IPS-NIHi11 (cell line): Measurements from ENCODE around the gene DNAJC27.
"Not testable (repeated sequence)": the region's sequence is repeated elsewhere in the genome, so short reads cannot be mapped to it uniquely, and the experiment has no call there.

Experiments used
- DNase-seq: peaks from one replicate; pipeline ENCODE4 v3.0.0; 2012; ENCODE audit warnings: mixed read lengths, low spot score

The DNAJC27 gene

DNA sequence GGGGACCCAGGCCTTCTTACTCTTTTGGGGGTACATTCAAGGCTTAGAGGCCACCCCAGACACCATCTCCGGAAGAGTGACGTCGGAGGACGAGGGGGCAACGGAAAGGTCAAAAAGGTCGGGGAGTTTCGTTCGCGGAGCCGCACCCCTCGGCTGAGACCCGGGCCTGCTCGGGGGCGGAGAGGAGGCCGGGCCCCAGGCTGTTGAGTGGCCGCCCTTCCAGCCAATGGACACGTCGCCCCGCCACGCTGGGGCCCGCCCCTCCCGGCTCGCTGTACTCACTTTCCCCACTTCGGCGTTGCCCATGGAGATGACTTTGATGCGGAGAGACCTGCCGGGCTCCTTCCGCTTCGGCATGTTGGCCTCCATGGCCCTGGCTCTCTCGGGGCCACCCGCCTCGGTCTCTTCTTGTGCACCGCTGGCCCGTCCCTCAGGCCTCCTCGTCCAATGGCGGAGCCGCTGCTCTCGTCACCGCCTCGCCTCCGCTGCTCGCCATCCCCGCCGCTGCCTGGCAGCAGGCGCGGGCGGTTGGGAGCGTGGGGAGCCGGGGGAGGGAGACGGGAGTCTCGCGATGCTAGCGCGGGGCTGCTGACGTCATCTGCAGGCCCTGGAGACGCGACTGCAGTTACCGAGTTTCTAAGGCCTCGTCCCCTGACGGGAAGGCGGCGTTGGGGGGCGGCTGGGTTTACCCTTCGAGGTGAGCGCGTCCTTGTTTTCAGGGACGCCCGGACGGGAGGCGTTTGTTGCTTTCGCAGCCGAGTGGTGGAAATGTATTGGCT lies at the start of gene DNAJC27:
DNAJC27 (minus strand) TSS at position 420 of the 779 bp plus-strand sequence; CDS start at position 369, 51 bp downstream.
- peak; percentile 99 for DNase-seq

DNA sequence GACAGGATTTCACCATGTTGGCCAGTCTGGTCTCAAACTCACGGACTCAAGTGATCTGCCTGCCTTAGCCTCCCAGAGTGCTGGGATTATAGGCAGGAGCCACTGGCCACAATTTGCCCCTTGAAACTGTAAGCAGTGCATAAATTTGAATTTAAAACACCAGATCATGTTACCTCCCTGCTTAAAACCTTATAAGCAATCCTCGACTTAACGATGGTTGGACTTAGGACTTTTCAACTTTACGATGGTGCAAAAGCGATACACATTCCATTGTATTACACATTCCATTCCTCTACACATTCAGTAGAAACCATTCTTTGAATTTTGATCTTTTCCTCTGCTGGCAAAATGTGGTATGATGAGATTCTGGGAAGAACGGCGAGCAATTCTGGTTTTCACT lies 46.9 kb upstream of the DNAJC27 start:
- no peak for DNase-seq

DNA sequence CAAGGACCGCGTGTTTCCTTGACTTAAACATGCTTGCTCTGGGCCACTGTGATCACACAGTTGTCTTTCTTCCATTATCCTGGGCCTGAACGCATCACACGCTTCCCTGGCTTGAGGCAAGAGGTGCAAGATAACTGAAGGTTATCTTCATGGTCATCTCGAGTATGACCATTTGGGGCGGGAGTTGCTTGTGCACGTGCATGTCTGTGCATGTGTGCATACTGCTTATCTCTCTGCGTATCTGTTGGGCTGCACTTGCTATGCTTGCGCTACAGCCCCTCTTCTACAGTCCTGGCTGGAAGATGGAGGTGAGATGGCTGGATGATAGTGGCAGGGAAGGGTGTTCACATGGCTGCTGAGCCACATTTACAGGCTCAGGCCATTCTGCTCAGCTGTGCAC lies 42.9 kb upstream of the DNAJC27 start:
- no peak for DNase-seq

DNA sequence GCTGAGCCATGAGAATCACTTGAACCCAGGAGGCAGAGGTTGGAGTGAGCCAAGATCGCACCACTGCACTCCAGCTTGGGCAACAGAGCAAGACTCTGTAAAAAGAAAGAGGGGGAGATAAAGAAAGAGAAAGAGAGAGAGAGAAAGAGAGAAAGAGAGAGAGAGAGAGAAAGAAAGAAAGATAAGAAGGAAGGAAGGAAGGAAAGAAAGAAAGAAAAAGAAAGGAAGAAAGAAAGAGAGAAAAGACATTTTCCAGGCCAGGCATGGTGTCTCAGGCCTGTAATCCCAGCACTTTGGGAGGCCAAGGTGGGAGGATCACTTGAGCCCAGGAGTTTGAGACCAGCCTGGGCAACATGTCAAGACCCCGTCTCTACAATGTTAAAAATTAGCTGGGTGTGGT lies 39.6 kb upstream of the DNAJC27 start:
- DNase-seq: not testable (repeated sequence)

DNA sequence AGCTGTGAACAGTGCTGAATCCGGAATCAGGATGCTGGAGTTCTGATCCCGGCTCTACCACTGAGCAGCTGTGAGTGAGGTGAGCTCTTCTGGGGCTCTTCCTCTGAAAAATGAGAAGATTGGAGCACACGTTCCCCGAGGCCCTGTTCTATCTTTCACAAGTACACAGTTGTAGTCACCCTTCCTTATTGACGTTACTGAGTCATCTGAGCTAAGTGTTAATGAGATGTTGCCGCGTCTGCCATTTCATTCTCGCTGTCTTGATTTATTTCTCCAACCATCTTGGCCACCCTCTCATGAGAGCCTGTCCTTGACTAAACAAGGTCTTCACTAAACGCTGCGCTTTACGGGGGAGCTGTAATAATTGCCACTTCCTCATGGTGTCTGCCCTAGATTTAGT lies 38.2 kb upstream of the DNAJC27 start:
- no peak for DNase-seq

DNA sequence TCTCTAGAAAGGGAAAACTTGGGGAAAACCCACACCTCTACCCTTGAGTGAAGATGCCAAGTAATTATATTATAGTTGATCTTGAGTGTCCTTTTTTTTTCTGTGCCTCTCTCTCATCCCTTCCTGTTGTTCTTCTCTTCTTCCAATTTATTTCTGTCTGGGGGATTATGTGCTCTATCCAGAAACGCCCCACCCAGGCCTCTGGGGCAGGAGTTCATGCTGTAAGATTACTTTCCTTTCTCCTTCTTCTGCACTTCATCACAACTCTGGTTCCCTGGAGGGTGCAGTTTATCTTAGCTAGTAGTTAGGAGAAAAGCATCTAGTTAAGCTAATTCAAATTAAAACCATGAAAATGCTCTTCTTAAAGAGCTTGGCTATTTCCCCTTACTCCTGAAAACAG lies 30.3 kb upstream of the DNAJC27 start:
- DNase-seq: no peak

DNA sequence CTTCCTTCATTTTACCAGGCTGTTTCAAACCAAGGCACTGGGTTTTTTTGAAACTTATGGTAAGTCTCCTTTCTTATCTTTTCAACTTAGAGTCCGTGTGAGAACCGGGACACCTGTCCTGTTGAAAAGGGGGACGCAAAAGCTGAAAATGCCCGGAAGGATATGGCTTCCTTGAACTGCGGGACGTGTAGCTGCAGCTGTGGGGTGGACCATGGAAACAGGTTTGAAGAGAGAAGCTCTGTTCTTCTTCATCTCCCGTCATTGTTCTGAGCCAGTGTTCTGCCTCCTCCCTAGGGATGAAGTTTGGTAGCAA lies 29.5 kb upstream of the DNAJC27 start:
- DNase-seq: no peak

DNA sequence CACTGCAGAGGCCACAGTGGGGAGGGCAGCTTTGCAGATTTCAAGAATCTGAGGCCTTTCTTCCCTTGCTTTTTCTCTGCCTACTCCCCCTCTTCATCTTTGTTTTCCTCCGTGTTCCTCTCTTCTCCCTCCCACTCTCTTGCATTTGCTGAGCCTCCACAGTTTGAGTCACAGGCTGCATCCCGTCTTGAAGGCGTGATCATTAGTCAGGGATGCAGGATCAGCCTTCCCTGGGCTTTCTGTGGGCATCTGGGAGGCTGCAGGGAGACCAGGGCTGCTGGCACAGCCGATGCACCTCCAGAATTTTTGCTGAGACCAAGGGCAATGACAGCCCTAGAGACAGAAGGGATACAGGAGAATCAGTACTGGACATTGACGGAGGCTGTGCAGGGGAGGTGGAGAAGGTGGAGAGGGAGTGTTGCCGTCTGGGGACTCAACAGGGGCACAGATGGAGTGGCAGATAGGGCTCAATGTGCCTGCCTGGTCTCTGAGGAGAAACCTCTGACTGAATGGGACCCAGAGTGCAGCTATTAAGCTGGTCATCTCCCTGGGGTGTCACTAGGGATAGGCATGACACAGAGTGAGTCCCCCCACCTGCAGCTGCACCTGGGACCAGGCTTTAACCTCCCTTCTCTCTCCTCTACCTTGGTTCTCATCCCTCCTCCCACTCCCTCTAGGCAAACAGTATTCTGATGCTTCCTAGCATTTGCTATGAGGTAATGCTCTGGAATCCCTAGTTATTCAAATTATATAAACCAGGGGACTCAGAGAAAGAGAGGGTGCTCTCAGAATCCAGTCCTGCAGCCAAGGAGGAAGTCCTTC lies 29.0 kb upstream of the DNAJC27 start:
- no peak for DNase-seq

DNA sequence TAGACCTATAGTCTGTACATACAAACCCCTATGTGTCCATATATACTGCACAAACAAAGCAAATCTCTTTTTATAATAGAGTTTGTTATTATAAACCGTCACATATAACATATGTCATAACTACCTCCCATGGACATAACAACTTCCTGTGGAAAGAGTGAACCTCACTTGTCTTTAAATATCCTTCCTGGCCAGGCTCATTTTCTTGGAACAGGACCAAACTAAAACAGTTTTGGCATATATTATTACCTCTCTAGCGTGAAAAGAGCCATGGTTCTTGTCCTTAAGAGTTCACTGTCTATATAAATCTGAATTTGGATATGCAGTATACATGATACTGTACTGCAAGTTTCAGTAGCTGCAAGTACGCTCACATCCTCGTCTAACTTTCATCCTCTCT lies 28.3 kb upstream of the DNAJC27 start:
- DNase-seq: no peak

DNA sequence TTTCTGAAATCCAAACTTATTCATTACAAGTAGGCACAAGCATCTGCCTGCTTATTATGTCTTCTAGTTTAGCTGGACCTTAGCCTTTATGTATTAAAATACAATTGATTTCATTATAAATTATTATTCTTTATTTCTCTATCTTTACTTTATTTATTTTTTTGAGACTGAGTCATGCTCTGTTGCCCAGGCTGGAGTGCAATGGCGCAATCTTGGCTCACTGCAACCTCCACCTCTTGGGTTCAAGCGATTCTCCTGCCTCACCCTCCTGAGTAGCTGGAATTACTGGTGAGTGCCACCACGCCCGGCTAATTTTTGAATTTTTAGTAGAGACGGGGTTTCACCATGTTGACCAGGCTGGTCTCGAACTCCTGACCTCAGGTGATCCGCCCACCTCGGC lies 27.3 kb upstream of the DNAJC27 start:
- not testable (repeated sequence) for DNase-seq

DNA sequence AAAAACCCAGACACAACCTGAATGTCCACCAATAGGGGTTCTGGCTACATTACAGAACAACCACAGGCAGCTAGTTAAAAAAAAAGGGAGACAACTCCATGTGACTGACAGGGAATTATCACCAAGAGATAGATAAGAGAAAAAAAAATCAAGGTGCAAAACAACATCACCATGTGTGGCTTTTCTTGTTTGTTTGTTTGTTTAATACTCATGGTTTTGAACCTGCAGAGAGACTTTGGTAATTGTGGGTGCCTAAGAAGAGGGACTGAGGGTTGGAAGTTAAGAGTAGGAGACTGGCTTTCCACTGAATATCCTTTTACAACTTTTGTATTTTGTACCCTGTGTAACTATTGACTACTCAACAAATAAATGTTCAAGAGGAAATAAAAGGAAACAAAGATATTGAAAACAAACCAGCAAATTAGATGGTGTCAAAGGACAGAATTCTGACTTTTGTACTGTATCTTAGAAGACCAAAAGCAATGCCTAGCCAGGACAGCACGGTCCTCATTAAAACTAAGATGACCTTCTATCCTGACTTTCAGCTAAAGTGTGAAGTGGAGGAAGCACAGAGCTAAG lies 22.5 kb upstream of the DNAJC27 start:
- no peak for DNase-seq

DNA sequence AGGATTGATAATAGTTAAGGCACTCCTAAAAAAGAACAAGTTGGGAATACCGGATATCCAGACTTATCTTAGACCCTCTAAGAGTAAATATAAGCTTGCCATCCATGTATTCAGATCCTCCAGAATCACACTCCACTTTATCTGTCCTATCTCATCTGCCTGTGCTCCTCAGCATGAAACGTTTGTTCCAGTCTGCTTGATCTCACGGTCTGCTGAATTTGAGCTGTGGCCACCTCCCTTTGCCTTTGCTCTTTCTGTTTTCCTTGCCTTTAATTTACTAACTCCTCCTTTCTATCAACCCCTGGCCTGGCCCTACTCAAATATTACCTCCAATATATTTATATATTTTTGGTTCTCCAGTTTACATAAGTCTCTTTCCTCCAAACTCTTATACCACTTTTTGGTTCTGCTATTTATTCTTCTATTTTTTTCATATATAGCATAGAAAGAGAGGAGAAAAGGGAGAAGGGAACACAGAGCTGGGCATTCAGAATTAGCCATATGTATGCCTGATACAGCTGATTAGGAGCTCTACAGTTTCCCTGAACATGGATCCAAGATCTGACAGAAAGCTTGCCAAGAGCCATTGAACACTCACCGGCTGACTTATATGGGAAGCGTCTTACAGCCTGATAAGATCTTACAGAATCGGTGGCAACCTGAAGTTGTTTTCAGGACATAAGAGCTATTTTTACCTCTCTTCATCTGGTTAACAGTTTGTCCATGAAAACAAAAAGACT lies 21.8 kb upstream of the DNAJC27 start:
- no peak for DNase-seq

DNA sequence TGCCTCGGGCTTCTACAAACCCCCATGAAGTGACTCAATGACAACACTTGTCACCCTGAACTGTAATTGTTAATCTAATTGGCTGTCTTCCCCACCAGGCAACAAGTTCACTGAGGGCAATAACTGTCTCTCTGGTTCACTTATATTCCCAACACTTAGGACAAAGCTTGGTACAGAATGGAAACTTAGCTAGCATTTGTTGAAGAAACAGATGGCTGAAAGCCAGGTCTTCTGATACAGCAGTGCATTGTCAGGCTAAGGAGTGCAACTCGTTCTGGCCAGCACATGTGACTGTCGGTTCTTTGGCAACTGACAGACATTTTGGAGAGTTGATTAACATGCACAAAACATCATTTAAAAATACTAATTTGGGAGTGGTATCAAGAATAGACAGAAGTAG lies 14.6 kb upstream of the DNAJC27 start:
- no peak for DNase-seq

DNA sequence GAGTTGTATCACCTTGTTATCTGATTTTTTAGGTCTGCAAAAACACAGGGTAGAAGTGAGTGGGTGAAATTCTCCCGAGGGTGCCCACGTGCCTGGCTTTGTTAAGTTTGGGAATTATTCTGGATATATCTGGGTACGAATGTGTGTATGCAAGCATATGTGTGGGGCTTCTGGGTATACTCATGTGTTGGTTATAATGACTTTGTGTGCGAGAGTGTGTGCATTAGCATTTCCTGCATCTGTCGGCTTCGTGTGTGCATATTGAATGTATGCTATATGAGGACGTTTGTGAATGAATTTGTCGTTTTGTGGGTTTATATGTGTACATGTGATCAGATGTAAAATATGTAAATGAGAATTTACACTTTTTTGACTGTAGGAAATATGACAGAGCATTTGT lies 13.8 kb upstream of the DNAJC27 start:
- DNase-seq: no peak

DNA sequence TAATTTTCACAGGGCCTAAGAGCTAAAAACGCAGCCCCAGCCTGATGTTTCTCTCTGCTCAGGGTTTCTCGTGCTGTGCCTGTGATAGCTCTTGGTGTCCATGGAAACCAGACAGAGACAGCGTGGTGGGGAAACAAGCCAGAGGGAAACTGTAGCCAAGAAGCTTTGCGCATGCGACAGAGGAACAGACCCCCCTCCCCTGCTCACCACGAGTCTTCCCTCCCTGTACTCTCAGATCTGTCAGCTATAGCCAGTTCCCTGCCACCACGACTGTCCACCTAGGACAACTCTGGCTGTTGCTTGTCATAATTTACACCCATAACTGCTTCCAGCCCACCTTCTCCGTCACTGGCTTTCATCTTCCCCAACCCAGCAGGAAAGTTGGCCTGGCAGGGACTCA lies 13.2 kb upstream of the DNAJC27 start:
- DNase-seq: no peak

DNA sequence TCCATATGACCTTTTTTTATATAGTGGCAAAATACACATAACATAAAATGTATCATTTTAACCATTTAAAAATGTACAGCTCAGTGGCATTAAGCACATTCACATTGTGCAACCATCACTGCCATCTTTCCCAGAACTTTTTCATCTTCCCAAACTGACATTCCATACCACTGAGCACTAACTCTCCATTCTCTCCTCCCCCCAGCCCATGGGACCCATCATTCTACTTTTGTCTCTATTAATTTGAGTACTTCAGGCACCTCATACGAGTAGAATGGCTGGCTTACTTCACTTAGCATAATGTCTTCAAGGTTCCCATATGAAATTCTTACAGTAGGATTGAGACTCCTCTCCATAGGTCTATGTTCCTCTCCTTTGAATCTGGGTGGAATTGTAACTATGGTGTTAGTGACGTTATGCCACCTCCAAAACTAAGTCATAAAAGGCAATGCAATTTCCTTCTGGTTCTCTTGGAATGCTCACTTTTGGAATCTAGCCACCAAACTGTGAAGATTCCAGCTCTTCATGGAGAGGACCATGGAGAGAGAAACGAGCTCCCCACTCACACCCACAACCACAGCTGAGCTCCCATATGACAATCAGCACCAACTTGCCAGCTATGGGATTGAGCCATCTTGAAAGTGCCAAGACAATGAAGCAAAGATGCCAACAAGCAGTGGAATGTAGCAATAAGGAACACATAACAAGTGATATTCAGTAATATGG lies 9.8 kb upstream of the DNAJC27 start:
- no peak for DNase-seq

DNA sequence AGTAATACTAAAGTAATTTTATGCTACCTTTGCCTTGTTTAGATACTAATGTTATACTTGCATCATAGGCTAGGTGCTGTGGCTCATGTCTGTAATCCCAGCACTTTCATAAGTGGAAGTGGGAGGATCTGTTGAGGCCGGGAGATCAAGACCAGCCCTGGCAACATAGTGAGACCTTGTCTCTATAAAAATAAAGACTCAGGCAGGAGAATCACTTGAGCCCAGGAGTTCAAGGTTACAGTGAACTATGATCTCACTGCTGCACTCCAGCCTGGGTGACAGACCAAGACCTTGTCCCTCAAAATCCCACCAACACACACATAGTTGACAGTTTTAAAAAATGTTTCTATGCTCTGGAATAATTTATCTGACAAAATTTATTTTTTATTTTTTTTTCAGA lies 6.9 kb upstream of the DNAJC27 start:
- no peak for DNase-seq

DNA sequence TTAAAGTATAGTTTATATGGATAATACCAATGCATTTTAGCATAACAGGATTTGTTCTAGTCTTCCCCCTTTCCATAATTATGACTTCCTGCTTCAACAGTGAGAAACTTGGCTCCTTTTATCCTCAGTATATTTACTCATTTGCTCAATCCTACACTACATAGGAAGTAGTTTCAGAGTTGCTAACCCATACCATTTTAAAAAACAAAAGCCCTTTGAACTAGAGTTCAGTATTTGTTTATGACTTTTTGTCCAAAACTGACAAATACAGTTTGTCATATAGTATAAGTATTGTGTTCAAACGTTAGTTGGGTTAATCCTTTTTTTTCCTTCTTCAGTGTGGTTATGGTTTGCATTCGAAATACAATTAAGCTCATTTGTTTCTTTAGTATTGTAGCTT lies 5.9 kb upstream of the DNAJC27 start:
- DNase-seq: no peak

DNA sequence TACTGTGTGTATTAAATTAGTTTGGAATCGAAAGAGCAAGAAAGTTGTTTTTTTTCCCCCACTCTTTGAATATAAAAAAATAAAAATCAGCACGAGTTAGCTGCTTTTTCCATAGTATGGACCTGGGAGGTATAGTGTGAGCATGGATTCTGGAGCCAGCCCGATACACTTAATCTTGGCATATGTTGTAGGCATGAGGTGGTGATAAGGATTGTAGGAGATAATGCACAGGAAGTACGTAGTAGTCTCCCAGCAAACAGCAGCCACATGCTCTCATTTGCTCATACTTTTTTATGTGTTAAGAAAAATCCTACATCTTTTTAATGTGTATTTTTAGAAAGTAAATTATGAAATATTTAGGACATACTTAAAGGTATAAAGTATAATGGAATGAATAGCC lies 2.1 kb upstream of the DNAJC27 start:
- no peak for DNase-seq

DNA sequence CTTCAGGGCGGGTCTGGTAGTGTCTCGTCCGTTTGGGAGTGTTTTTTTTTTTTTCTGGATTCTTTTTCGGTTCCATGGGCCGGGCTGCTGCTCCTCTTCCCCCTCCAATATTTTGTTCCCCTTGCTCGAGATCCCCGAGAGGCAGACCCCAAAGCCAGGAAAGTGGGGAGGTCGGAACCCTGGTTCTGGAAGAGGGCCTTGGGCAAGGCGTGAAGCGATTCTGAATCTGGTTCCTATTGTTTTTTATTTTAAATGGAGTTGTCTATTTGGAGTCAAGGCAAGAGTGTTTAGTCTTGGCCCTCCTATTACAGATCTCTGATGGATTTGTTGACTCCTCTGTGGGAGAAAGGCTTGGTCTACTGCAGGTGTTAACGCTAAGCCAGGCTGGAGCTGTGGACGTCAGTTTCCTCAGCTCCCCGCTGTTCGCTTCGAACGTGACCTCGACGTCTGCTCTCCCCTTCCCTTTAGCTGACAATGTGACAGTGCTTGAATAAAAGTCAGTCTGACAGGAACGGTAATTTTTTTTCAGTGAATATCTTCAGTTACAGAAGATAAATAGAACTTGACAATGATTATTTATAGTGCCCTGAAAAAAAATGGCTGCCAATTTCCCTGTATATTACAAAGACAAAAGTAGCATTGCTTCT lies 683 bp upstream of the DNAJC27 start:
- peak; percentile 33 for DNase-seq

DNA sequence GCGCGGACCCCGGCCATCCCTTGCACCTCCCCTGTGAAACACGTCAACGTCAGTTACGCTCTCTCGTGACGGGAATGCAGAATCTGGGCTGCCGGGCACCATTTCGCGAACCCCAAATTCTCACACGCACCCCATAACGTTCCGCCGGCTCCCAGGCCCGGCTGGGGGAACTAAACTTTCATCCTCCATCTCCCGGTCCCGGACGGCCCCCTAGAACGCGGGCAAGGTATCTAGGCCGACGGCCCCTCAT lies 544 bp downstream of the DNAJC27 start:
- DNase-seq: no peak
